Measurements from ENCODE around the gene C1orf198. TPM values are rescaled to one million over a fixed set of nuclear protein-coding genes. Genes with fewer than 3 reads are reported as not detected.

Gene C1orf198
- total RNA-seq, result 10 to 100 TPM in 1 of 2 donors, 1 to 10 TPM in 1; 9.6 to 11.1 TPM
- 10 to 100 TPM in 1 of 2 donors, 1 to 10 TPM in 1; 3.9 to 11.1 TPM for polyA plus RNA-seq

- TF ChIP-seq HNF4A (conservative IDR thresholded peaks at IDR 0.05) (no peak), CTCF (IDR thresholded peaks at IDR 0.05; ENCODE audit: low read depth, low read length, missing input control) (no peak), YY1 (IDR thresholded peaks at IDR 0.05) (peak; percentile 80)
- H3K27me3 ChIP-seq (ENCODE audit: control insufficient read depth in 4 of 4, insufficient read depth in 4 of 4, low read length in 3 of 4), result no peaks in the 10 kb centered on the region
- no peaks in the 10 kb centered on the region for H3K36me3 ChIP-seq (ENCODE audit: control insufficient read depth in 4 of 4, insufficient read depth in 3 of 4, low read depth in 1 of 4, low read length in 3 of 4)
- H3K9ac ChIP-seq (ENCODE audit: low read depth in 1 of 2, low read length in 2 of 2), result peak within 1 kb of the TSS; percentile 48 to 54
- under 1% methylated on average over 96 of the region's 96 CpGs for WGBS
- DNase-seq (ENCODE audit: low spot score), result peak; percentile 95
- peaks cover 1 to 15% (median 10%) of the 10 kb centered on the region in 4 donors for H3K4me1 ChIP-seq (ENCODE audit: control insufficient read depth in 4 of 4, insufficient read depth in 4 of 4, low read length in 3 of 4)
- H3K27ac ChIP-seq (ENCODE audit: low read depth in 1 of 2, low read length in 2 of 2), result peak within 1 kb of the TSS; percentile 54 to 55
- peak within 1 kb of the TSS; percentile 73 to 97 (median 94) for H3K4me3 ChIP-seq (ENCODE audit: low read depth in 1 of 3, low read length in 3 of 3)
- H3K9me3 ChIP-seq (ENCODE audit: control insufficient read depth in 4 of 4, low read length in 3 of 4), result no peaks in the 10 kb centered on the region
Measured at GRCh38 chr1:230867903-230868735, at the start of gene C1orf198. Gene C1orf198, minus strand, starts transcription at chr1:230868521. Its CDS starts 9 bp downstream, at chr1:230868512.

- TF ChIP-seq MAX (IDR thresholded peaks at IDR 0.05) (no peak), FOXA2 (IDR thresholded peaks at IDR 0.05) (no peak), HNF4G (IDR thresholded peaks at IDR 0.05) (no peak), EGR1 (IDR thresholded peaks at IDR 0.05; ENCODE audit: low read depth in 2 of 2) (no peak), GABPA (IDR thresholded peaks at IDR 0.05 in 1 of 2, conservative IDR thresholded peaks at IDR 0.05 in 1 of 2) (no peak), FOXA1 (IDR thresholded peaks at IDR 0.05) (no peak), REST (IDR thresholded peaks at IDR 0.05) (no peak), NR2F2 (IDR thresholded peaks at IDR 0.05) (no peak), RXRA (IDR thresholded peaks at IDR 0.05) (peak in 1 of 2 donors; percentile 15), TAF1 (conservative IDR thresholded peaks at IDR 0.05) (no peak), CTCF (IDR thresholded peaks at IDR 0.05; ENCODE audit: low read depth, low read length, missing input control) (peak; percentile 73), HNF4A (conservative IDR thresholded peaks at IDR 0.05) (no peak), JUND (IDR thresholded peaks at IDR 0.05) (no peak), YY1 (IDR thresholded peaks at IDR 0.05) (no peak), ATF3 (IDR thresholded peaks at IDR 0.05) (no peak), ZBTB33 (IDR thresholded peaks at IDR 0.05) (no peak), SP1 (IDR thresholded peaks at IDR 0.05) (no peak), RAD21 (IDR thresholded peaks at IDR 0.05) (peak; percentile 75 to 89)
- H3K9me3 ChIP-seq (ENCODE audit: control insufficient read depth in 4 of 4, low read length in 3 of 4), result no peaks in the 10 kb centered on the region
- H3K9ac ChIP-seq (ENCODE audit: low read depth in 1 of 2, low read length in 2 of 2), result no peak overlapping the region
- H3K36me3 ChIP-seq (ENCODE audit: control insufficient read depth in 4 of 4, insufficient read depth in 3 of 4, low read depth in 1 of 4, low read length in 3 of 4), result peaks cover 7 to 26% (median 15%) of the 10 kb centered on the region in 4 donors
- DNase-seq (ENCODE audit: low spot score), result peak; percentile 85
- WGBS, result 50% methylated on average over 15 of the region's 15 CpGs
- H3K27ac ChIP-seq (ENCODE audit: low read depth in 1 of 2, low read length in 2 of 2), result no peak overlapping the region
- no peak overlapping the region for H3K4me3 ChIP-seq (ENCODE audit: low read depth in 1 of 3, low read length in 3 of 3)
- no peaks in the 10 kb centered on the region for H3K27me3 ChIP-seq (ENCODE audit: control insufficient read depth in 4 of 4, insufficient read depth in 4 of 4, low read length in 3 of 4)
- no peaks in the 10 kb centered on the region for H3K4me1 ChIP-seq (ENCODE audit: control insufficient read depth in 4 of 4, insufficient read depth in 4 of 4, low read length in 3 of 4)
Measured at GRCh38 chr1:230917284-230918135, 49.2 kb upstream of the C1orf198 start.
